Keratinocyte (primary cell): ENCODE results near the gene PARM1.

Experiments
- CTCF ChIP-seq, 3 experiments: IDR thresholded peaks in 1 of 3; conservative IDR thresholded peaks in 1 of 3; optimal IDR thresholded peaks in 1 of 3; 2 replicates in 2 of 3; 3 replicates in 1 of 3; pipeline versions ENCODE3 to v1.5.1; 2011; ENCODE audit warnings: low read length in 3 of 3, mild to moderate bottlenecking in 3 of 3, moderate library complexity in 2 of 3, control low read depth in 1 of 3, inconsistent platforms in 1 of 3; ENCODE audit not compliant: insufficient read depth in 2 of 3; ENCODE audit errors: extremely low read depth in 1 of 3
- EZH2 ChIP-seq: IDR thresholded peaks from one replicate; pipeline ENCODE4 v1.6.1; 2012; ENCODE audit warnings: inconsistent platforms, mild to moderate bottlenecking, low read length, moderate library complexity

- TF ChIP-seq CTCF (optimal IDR thresholded peaks at IDR 0.05 in 1 of 3, IDR thresholded peaks at IDR 0.05 in 1 of 3, conservative IDR thresholded peaks at IDR 0.05 in 1 of 3; ENCODE audit: extremely low read depth in 1 of 3, insufficient read depth in 2 of 3, low read length in 3 of 3), result no peak
- TF ChIP-seq EZH2, result no peak
Observed at GRCh38 chr4:75030028-75030427, 97.1 kb downstream of the PARM1 start.
